Loucy (cell line): ENCODE data around the gene ABCA1.

Source experiments
- EZH2phosphoT487 ChIP-seq: fragments of 200-600 bp; IDR thresholded peaks from 2 replicates; pipeline ENCODE4 v1.6.1; 2018; ENCODE audit warnings: antibody characterized with exemption, mild to moderate bottlenecking, moderate library complexity, borderline replicate concordance
- TF ChIP-seq, protein P1 (sequence below): fragments of 200-600 bp; sonication (generic); conservative IDR thresholded peaks from 2 replicates; pipeline ENCODE4 v1.5.1; 2014; ENCODE audit warnings: mild to moderate bottlenecking, antibody characterized with exemption, low read length

DNA sequence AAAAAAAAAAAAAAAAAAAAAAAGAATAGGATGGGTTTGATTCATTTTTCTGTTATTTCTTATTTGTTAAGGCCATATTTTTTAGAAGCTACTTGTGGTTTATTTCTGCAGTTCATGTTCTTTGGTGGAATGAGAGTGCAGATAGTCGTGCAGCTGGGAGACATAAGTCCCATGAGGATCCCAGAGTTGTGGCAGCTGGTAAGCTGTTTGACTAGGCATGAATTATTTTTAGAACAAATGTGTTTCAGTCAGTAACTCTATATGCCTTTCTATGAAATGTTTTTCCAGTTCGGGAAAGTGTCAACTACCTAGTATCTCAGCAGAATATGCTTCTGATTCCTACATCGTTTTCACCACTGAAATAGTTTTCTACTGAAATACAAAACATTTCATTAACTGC lies 169.0 kb downstream of the ABCA1 start:
- TF ChIP-seq EZH2phosphoT487, result no peak
- TF ChIP-seq, protein P1, sequence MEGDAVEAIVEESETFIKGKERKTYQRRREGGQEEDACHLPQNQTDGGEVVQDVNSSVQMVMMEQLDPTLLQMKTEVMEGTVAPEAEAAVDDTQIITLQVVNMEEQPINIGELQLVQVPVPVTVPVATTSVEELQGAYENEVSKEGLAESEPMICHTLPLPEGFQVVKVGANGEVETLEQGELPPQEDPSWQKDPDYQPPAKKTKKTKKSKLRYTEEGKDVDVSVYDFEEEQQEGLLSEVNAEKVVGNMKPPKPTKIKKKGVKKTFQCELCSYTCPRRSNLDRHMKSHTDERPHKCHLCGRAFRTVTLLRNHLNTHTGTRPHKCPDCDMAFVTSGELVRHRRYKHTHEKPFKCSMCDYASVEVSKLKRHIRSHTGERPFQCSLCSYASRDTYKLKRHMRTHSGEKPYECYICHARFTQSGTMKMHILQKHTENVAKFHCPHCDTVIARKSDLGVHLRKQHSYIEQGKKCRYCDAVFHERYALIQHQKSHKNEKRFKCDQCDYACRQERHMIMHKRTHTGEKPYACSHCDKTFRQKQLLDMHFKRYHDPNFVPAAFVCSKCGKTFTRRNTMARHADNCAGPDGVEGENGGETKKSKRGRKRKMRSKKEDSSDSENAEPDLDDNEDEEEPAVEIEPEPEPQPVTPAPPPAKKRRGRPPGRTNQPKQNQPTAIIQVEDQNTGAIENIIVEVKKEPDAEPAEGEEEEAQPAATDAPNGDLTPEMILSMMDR, result no peak
